ENCODE data around the gene KNCN.

The KNCN gene

GRCh38 chr1:46523496-46524353, 27.7 kb downstream of the KNCN start:
- DNase-seq (ENCODE audit: low spot score): no peak

GRCh38 chr1:46522969-46523320, 28.5 kb downstream of the KNCN start:
- DNase-seq (ENCODE audit: low spot score): no peak

- no peak for DNase-seq (ENCODE audit: low spot score)
These were observed 29.1 kb downstream of the KNCN start for GRCh38 chr1:46522184-46522968.

GRCh38 chr1:46521414-46521813, 30.0 kb downstream of the KNCN start:
- no peak for DNase-seq (ENCODE audit: low spot score)

GRCh38 chr1:46520063-46520911, 31.2 kb downstream of the KNCN start:
- DNase-seq (ENCODE audit: low spot score): peak; percentile 86

GRCh38 chr1:46519209-46519608, 32.2 kb downstream of the KNCN start:
- DNase-seq (ENCODE audit: low spot score): no peak

- DNase-seq (ENCODE audit: low spot score): no peak
These were observed 33.4 kb downstream of the KNCN start for GRCh38 chr1:46517932-46518498.

GRCh38 chr1:46517010-46517600, 34.3 kb downstream of the KNCN start:
- peak; percentile 76 for DNase-seq (ENCODE audit: low spot score)

GRCh38 chr1:46516200-46516950, 35.1 kb downstream of the KNCN start:
- DNase-seq (ENCODE audit: low spot score): no peak

- no peak for DNase-seq (ENCODE audit: low spot score)
These were observed 35.9 kb downstream of the KNCN start for GRCh38 chr1:46515576-46515975.

- no peak for DNase-seq (ENCODE audit: low spot score)
These were observed 37.9 kb downstream of the KNCN start for GRCh38 chr1:46513536-46513935.

GRCh38 chr1:46512792-46513190, 38.7 kb downstream of the KNCN start:
- DNase-seq (ENCODE audit: low spot score): no peak

GRCh38 chr1:46512135-46512791, 39.2 kb downstream of the KNCN start:
- no peak for DNase-seq (ENCODE audit: low spot score)

- no peak for DNase-seq (ENCODE audit: low spot score)
These were observed 40.5 kb downstream of the KNCN start for GRCh38 chr1:46510998-46511365.

- DNase-seq (ENCODE audit: low spot score): no peak
These were observed 41.0 kb downstream of the KNCN start for GRCh38 chr1:46510341-46510997.

- DNase-seq (ENCODE audit: low spot score): no peak
These were observed 42.7 kb downstream of the KNCN start for GRCh38 chr1:46508757-46509156.

GRCh38 chr1:46506470-46507219, 44.8 kb downstream of the KNCN start:
- no peak for DNase-seq (ENCODE audit: low spot score)

GRCh38 chr1:46503421-46503820, 48.0 kb downstream of the KNCN start:
- DNase-seq (ENCODE audit: low spot score): no peak

- no peak for DNase-seq (ENCODE audit: low spot score)
These were observed 49.9 kb downstream of the KNCN start for GRCh38 chr1:46501528-46501927.

Measured in ecto neural progenitor cell (in vitro differentiated cells).